GM12878 (cell line): ENCODE results near the gene IL12B. TPM values are rescaled to one million over a fixed set of nuclear protein-coding genes. Genes with fewer than 3 reads are reported as not detected.

Experiments
- ATAC-seq: fragments of 200-7000 bp; cut with Tn5 transposase; 3 replicates; pipeline ENCODE4 v1.9.1; 2020; ENCODE audit warnings: mild to moderate bottlenecking, moderate library complexity
- BruUV-seq: library from RNA; stranded (reverse); fragments of 400-500 nt; replicated peaks from 2 replicates; lab custom pipeline; 2021; lab: Mats Ljungman, UMichigan
- CTCF ChIA-PET: fragments of 300-600 bp; sonication (Branson Sonifier 250); formaldehyde crosslinking; extraction: SDS; loops from one replicate; lab custom pipeline; 2021; ENCODE audit warnings: inconsistent platforms; lab: Yijun Ruan, JAX
- POLR2A ChIA-PET: fragments of 350-600 bp; formaldehyde crosslinking; extraction: SDS; loops from one replicate; lab custom pipeline; 2021; ENCODE audit warnings: inconsistent platforms; lab: Charles Lee
- RAD21 ChIA-PET: fragments of 300-600 bp; sonication (Branson Sonifier 250); formaldehyde crosslinking; loops from one replicate; lab custom pipeline; 2023; ENCODE audit warnings: antibody characterized with exemption; ENCODE audit not compliant: unreplicated experiment; lab: Charles Lee
- SMC1A ChIA-PET: fragments of 300-600 bp; sonication (Branson Sonifier 250); formaldehyde crosslinking; loops from one replicate; lab custom pipeline; 2023; ENCODE audit not compliant: unreplicated experiment, uncharacterized antibody; lab: Charles Lee
- DNase-seq: peaks from one replicate; pipeline ENCODE4 v3.0.0-alpha.2; 2011; ENCODE audit warnings: low read depth, low spot score
- FAIRE-seq: peaks from 3 replicates; lab custom pipeline; 2011; peaks lifted over from hg19 to GRCh38; lab: Jason Lieb, UNC
- H2AFZ ChIP-seq: 2 replicates; pipeline ENCODE4 v1.6.0; 2011; ENCODE audit warnings: low read depth, low read length, control low read depth; ENCODE audit not compliant: control insufficient read depth
- H3K27ac ChIP-seq: 2 replicates; pipeline ENCODE4 v1.5.1; 2011; ENCODE audit warnings: control low read depth; ENCODE audit not compliant: control insufficient read depth, insufficient read depth
- H3K27me3 ChIP-seq, 2 experiments: replicated peaks in 1 of 2; 2 replicates each; pipeline versions ENCODE4 v1.6.0 to v1.6.1; 2011; ENCODE audit warnings: low read length in 1 of 2; ENCODE audit not compliant: control insufficient read depth in 2 of 2, insufficient read depth in 2 of 2
- H3K36me3 ChIP-seq, 2 experiments: 2 replicates each; pipeline ENCODE4 v1.5.1; 2011; ENCODE audit warnings: low read length in 1 of 2; ENCODE audit not compliant: control insufficient read depth in 2 of 2, insufficient read depth in 2 of 2
- H3K4me1 ChIP-seq: 2 replicates; pipeline ENCODE4 v1.6.1; 2011; ENCODE audit warnings: mild to moderate bottlenecking, low read length, moderate library complexity, mixed read lengths; ENCODE audit not compliant: control insufficient read depth, insufficient read depth
- H3K4me2 ChIP-seq: 2 replicates; pipeline ENCODE4 v1.6.0; 2011; ENCODE audit warnings: control low read depth; ENCODE audit not compliant: control insufficient read depth, insufficient read depth
- H3K4me3 ChIP-seq: fragments of 200-600 bp; sonication (generic); 2 replicates; pipeline ENCODE4 v1.5.1; 2016
- H3K79me2 ChIP-seq: 2 replicates; pipeline ENCODE4 v1.6.0; 2011; ENCODE audit warnings: low read length; ENCODE audit not compliant: control insufficient read depth, insufficient read depth
- H3K9ac ChIP-seq: 2 replicates; pipeline ENCODE4 v1.8.0; 2011; ENCODE audit warnings: low read length, control low read depth, mixed read lengths; ENCODE audit not compliant: control insufficient read depth, insufficient read depth
- H3K9me3 ChIP-seq: replicated peaks from 3 replicates; pipeline ENCODE4 v1.5.1; 2011; ENCODE audit warnings: mild to moderate bottlenecking, low read length; ENCODE audit not compliant: control insufficient read depth, insufficient read depth
- H4K20me1 ChIP-seq: 2 replicates; pipeline ENCODE4 v1.6.0; 2011; ENCODE audit not compliant: control insufficient read depth, insufficient read depth
- ATF2 ChIP-seq: IDR thresholded peaks from 2 replicates; pipeline ENCODE4 v1.6.1; 2012; ENCODE audit warnings: low read length, inconsistent platforms
- ATF3 ChIP-seq: IDR thresholded peaks from 2 replicates; pipeline ENCODE4 v1.6.1; 2011; ENCODE audit warnings: low read depth, mild to moderate bottlenecking, low read length, moderate library complexity, borderline replicate concordance; ENCODE audit errors: extremely low read depth
- ATF7 ChIP-seq: fragments of 450-650 bp; IDR thresholded peaks from 2 replicates; pipeline ENCODE4 v1.6.1; 2016; ENCODE audit warnings: low read depth, mild to moderate bottlenecking
- ETV6 ChIP-seq, 2 experiments: fragments of 450-650 bp in 1 of 2; IDR thresholded peaks in 1 of 2; conservative IDR thresholded peaks in 1 of 2; 2 replicates each; pipeline ENCODE4 v1.6.1; 2014; ENCODE audit warnings: antibody characterized with exemption in 1 of 2, borderline replicate concordance in 1 of 2, low read depth in 1 of 2, mild to moderate bottlenecking in 1 of 2, moderate library complexity in 1 of 2
- IKZF1 ChIP-seq: fragments of 450-650 bp; conservative IDR thresholded peaks from 2 replicates; pipeline ENCODE4 v1.6.1; 2017; ENCODE audit warnings: antibody characterized with exemption, mild to moderate bottlenecking
- KAT2A ChIP-seq: conservative IDR thresholded peaks from 2 replicates; pipeline ENCODE4 v1.6.1; 2011; ENCODE audit warnings: low read depth, low read length; ENCODE audit not compliant: control insufficient read depth
- NR2C1 ChIP-seq: fragments of 450-650 bp; IDR thresholded peaks from 2 replicates; pipeline ENCODE4 v1.6.1; 2017; ENCODE audit warnings: antibody characterized with exemption, mild to moderate bottlenecking, moderate library complexity
- PAX8 ChIP-seq: fragments of 450-650 bp; IDR thresholded peaks from 2 replicates; pipeline ENCODE4 v1.6.1; 2017; ENCODE audit warnings: mild to moderate bottlenecking, moderate library complexity
- RCOR1 ChIP-seq: conservative IDR thresholded peaks from 2 replicates; pipeline ENCODE4 v1.6.1; 2012; ENCODE audit warnings: low read depth, low read length, improper control_type of control experiment
- RUNX3 ChIP-seq: IDR thresholded peaks from 2 replicates; pipeline ENCODE4 v1.6.1; 2012; ENCODE audit warnings: low read length, inconsistent platforms
- ZBTB40 ChIP-seq: fragments of 450-650 bp; IDR thresholded peaks from 2 replicates; pipeline ENCODE4 v1.6.1; 2016; ENCODE audit warnings: mild to moderate bottlenecking, moderate library complexity, borderline replicate concordance
- WGBS: methylation state at CpG from one replicate; pipeline ENCODE4 v1.1.6; 2016; ENCODE audit warnings: low lambda C conversion rate; ENCODE audit not compliant: insufficient replicate concordance, insufficient coverage; ENCODE audit errors: missing lambda C conversion rate; 5-methylcytosine and 5-hydroxymethylcytosine counted together
- in situ Hi-C: fragments of 300-500 bp; cut with MboI; formaldehyde crosslinking; loops from 9 replicates; pipeline ENCODE4 v1.14.3; 2018; ENCODE audit warnings: mixed read lengths
- intact Hi-C: fragments of 100-400 bp; cut with micrococcal nuclease; formaldehyde crosslinking; loops from one replicate; pipeline ENCODE4 v1.14.2; 2022; ENCODE audit not compliant: unreplicated experiment
- polyA plus RNA-seq, 11 experiments: library from polyadenylated mRNA; depleted of rRNA in 4 of 11; unstranded in 6 of 11; stranded (reverse) in 5 of 11; fragments of >200 nt; fragmentation: Nextera tagmentation in 4 of 11; fragmentation: Illumina TruSeq in 1 of 11; extraction: Ambion mirVana in 4 of 11; extraction: Trizol in 1 of 11; gene quantifications; 1 replicate in 1 of 11; 2 replicates in 10 of 11; pipeline versions ENCODE4 v1.2.1 to v1.2.3, GENCODE V29; 2011 to 2016; ENCODE audit warnings: inconsistent platforms in 2 of 11, missing spikeins in 2 of 11, low read depth in 1 of 11
- total RNA-seq, 4 experiments: library from RNA; depleted of rRNA in 3 of 4; stranded (reverse); fragments of >200 nt in 3 of 4; fragmentation: Illumina TruSeq in 1 of 4; extraction: Trizol in 1 of 4; gene quantifications; 2 replicates each; pipeline versions ENCODE4 v1.2.1 to v1.2.3, GENCODE V29; 2013 to 2021

IL12B gene
- total and polyA plus RNA-seq, 10 of the 15 experiments (the other 5 are each of a cell fraction or from before 2014, with no cell fraction given) = 0.15 to 0.72 (median 0.45) TPM

- Histone ChIP-seq H3K36me3 (no peaks in the 10 kb centered on the region), H3K9ac (no peak overlapping the region), H3K4me1 (no peaks in the 10 kb centered on the region), H3K4me3 (no peak overlapping the region), H4K20me1 (no peaks in the 10 kb centered on the region), H3K27ac (no peak overlapping the region), H3K27me3 (no peaks in the 10 kb centered on the region), H2AFZ (no peak overlapping the region), H3K4me2 (no peak overlapping the region), H3K9me3 (peaks cover 5% of the 10 kb centered on the region; the same call in 2 of the 3 replicates), H3K79me2 (no peaks in the 10 kb centered on the region)
- FAIRE-seq (no peak), DNase-seq (no peak), ATAC-seq (peak; percentile 15; the same call in 1 of the 3 replicates)
- CTCF ChIA-PET = interaction anchor here (0.7 kb wide), 1 partner anchor 13 kb away, joined by 4 read pairs; no protein-coding TSS in a partner anchor
- 25% methylated on average over 4 of the region's 4 CpGs for WGBS
- intact Hi-C loops (no loop called here), in situ Hi-C loops (no loop called here)
- no TSS peak for BruUV-seq
- TF ChIP-seq RCOR1 (no peak), RUNX3 (peak; percentile 27; the same call in 1 of the 2 replicates)
- SMC1A ChIA-PET = interaction anchor here (1.3 to 4.0 kb wide), 3 partner anchors 12 to 56 kb away, joined by 3 to 20 read pairs (median 4); no protein-coding TSS in a partner anchor
- POLR2A ChIA-PET = interaction anchor here (1.0 kb wide), 1 partner anchor 81 kb away, joined by 4 read pairs; no protein-coding TSS in a partner anchor
- RAD21 ChIA-PET = no interaction called here
Observed at GRCh38 chr5:159345861-159346260, 15.6 kb upstream of the IL12B start.

GRCh38 chr5:159345336-159345735, 15.0 kb upstream of the IL12B start:
- ChIA-PET RAD21 (no interaction called here), POLR2A (interaction anchor here (1.0 kb wide), 1 partner anchor 81 kb away, joined by 4 read pairs; no protein-coding TSS in a partner anchor), CTCF (interaction anchor here (0.7 kb wide), 1 partner anchor 12 kb away, joined by 4 read pairs; no protein-coding TSS in a partner anchor), SMC1A (interaction anchor here (0.8 to 4.0 kb wide), 3 partner anchors 12 to 57 kb away, joined by 3 to 20 read pairs (median 3); no protein-coding TSS in a partner anchor)
- no peak overlapping the region for H3K9ac ChIP-seq
- no peak overlapping the region for H3K4me2 ChIP-seq
- H3K4me1 ChIP-seq = no peaks in the 10 kb centered on the region
- H3K27ac ChIP-seq = no peak overlapping the region
- H3K27me3 ChIP-seq = no peaks in the 10 kb centered on the region
- ATAC-seq = peak; percentile 17; the same call in 1 of the 3 replicates
- no peak overlapping the region for H2AFZ ChIP-seq
- H3K4me3 ChIP-seq = no peak overlapping the region
- no peaks in the 10 kb centered on the region for H3K36me3 ChIP-seq
- peaks cover 5% of the 10 kb centered on the region; the same call in 2 of the 3 replicates for H3K9me3 ChIP-seq
- intact Hi-C loops = no loop called here
- BruUV-seq = no TSS peak
- no peak for FAIRE-seq
- no peak for DNase-seq
- H3K79me2 ChIP-seq = no peaks in the 10 kb centered on the region
- in situ Hi-C loops = no loop called here
- H4K20me1 ChIP-seq = no peaks in the 10 kb centered on the region
- 4% methylated on average over 1 of the region's 1 CpG for WGBS
- TF ChIP-seq ETV6 (conservative IDR thresholded peaks at IDR 0.05 in 1 of 2, IDR thresholded peaks at IDR 0.05 in 1 of 2; ENCODE audit: borderline replicate concordance in 1 of 2, low read depth in 1 of 2) (no peak), PAX8 (no peak), ATF7 (no peak), IKZF1 (no peak), KAT2A (no peak), ZBTB40 (no peak), ATF2 (no peak), NR2C1 (no peak), ATF3 (no peak)
